Measurements from ENCODE around the gene RASGEF1B.
"Not testable (repeated sequence)": the region's sequence is repeated elsewhere in the genome, so short reads cannot be mapped to it uniquely, and the experiment has no call there.

RASGEF1B gene

DNA sequence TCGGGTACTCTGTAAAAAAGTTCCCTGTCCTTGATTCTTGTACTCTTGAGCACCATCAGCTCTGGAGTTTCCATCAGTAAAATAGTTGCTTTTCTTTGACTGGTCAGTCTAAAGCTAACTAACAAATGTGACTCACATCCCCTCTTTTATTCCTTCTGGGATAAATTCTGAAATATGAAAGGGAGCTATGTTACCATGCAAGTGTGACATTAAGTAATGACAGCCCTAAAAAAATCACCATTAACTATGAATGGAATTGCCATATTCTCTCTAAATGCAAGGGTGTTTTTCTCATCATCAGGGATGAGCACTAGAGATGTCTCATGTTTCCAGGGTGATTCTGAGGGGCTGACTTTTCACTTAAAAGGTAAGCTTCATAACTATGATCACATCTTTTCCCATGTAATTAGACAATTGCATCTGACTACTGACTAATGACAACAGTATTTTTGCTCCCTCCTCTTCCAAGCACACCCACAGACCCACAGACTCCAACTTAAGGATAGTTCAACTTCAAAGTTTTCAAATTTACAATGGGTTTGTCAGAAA, 26.9 kb upstream of the RASGEF1B start:
- no peak for DNase-seq (ENCODE audit: low read depth in 2 of 2)

DNA sequence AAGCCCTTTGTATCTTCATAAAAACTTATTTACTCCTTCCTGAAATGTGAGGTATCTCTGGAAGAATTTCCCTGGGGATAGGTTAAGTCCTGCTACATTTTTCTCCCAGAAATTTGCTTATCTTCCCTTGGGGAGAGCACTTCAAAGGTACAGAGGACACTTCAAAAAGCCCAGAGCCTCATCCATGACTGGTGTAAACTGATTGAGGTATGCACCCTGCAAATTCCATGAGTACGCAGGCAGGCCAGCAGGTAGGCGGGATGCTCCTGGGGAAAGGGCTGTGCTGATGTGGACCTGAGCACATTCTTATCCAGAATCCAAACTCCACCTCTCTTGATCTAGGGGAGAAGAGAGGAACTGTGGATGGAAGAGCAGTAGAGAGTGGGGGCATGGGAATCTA, 26.3 kb upstream of the RASGEF1B start:
- DNase-seq (ENCODE audit: low read depth in 2 of 2) = no peak

DNA sequence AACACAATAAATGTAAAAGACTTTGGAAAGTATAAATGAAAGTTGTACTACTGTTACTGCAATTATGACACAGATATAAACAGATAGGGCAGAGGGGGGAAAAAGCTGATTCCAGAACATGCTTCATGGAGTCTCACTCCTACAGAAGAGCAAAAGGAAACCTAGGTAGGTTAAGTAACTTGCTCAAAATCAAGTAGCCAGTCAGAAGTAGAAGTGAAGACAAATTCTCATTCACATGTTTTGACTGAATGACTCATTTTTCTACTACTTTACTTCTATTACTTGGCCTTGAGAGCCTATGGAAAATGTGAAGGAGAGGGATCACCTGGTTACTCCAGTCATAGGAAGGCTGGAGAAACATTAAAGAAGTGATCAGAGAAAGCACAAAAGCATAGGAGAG, 23.6 kb upstream of the RASGEF1B start:
- no peak for DNase-seq (ENCODE audit: low read depth in 2 of 2)

DNA sequence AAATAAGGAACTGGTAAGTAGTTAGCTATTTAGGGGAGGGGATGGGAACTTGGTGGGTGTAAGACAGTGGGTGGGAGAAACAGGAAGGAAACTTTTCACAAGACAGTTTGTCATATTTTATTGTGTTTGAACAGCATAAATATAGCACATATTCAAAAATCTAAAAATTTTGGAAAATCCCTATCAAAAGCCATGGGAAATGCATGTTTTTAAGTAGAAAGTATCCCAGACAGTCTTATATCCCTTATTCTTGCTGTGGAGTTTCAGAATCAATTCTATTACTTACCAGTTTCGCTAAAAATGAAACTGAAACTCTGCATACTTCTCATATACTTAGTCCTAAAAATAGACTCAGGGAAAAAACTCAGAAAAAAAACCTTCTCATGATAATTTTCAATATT, 22.3 kb upstream of the RASGEF1B start:
- no peak for DNase-seq (ENCODE audit: low read depth in 2 of 2)

DNA sequence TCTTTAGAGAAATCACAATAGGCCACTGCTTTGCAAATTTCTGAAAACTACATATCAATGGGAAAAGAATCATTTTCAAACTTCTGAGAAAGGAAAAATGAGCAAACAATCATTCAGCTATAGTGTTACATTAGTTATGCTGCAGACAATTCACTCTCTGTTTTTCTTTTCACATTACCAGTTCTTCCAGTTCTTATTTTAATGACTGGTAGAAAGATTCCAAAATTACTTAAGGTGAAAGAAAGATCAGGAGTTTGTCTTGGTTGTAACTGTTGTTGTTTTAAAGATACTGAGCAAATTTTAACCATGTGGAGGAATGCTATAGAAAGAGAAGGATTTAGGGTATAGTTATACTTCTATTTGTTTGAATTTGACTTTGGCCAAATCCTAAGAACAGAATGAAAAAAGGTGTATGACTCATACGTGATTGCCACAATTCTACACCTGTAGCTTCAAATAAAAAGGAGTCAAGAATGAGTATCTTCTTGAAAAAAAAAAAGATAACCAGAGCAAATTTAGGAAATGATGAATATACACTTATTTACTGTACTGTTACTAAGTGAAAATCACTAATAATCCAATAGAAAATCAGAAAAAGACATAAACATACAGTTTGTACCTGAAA, 21.0 kb upstream of the RASGEF1B start:
- DNase-seq (ENCODE audit: low read depth in 2 of 2) = no peak

DNA sequence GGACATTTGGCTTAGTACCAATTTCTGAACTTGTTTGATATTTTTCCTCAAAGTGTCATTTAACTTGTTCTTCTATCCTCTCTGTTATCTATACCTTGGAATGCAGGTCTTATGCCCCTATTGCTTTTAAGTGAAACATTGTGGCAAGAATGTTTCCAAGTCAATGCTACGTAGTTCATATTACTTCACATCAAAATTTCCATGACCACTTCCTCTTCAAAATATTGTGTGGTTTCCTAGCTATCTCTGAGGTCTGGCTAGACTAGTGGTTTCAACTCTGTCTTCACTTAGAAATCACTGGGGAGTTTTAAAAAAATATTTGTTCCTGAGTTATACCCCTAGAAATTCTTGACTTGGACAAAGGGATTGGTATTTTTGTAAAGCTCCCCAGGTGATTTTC, 20.2 kb upstream of the RASGEF1B start:
- no peak for DNase-seq (ENCODE audit: low read depth in 2 of 2)

DNA sequence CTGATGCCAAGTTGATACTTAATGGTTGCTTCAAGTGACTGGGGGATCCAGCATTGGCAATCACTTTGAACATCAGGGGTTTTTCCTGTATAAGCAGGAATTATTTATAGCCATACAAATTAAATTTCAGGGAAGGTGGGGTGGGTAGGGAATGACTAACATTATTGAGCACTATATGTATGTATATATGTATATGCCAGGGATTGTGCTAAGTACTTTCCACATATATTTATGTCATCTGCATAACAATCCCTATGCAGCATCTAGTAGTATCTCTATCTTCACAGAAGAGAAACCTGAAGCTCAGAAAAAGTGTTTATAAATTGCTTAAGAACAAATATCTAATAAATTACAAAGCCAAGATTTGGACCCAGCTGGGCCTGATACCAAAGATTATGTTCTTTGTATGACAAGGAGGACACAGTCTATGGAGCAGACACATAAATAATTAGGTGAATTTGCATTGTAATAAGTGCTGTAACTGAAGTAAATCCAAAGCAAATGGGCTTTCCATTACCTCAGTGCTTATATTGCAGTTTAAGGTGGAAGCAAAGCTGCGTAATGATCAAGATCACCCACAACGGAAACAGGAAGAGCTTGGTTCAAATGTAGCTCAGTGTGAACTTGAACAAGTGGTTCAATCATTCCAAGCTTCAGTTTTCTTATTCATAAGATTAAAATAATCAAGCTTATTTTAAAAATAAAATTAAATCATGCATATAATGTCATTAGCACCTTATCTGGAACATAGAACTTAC, 18.9 kb upstream of the RASGEF1B start:
- no peak for DNase-seq (ENCODE audit: low read depth in 2 of 2)

DNA sequence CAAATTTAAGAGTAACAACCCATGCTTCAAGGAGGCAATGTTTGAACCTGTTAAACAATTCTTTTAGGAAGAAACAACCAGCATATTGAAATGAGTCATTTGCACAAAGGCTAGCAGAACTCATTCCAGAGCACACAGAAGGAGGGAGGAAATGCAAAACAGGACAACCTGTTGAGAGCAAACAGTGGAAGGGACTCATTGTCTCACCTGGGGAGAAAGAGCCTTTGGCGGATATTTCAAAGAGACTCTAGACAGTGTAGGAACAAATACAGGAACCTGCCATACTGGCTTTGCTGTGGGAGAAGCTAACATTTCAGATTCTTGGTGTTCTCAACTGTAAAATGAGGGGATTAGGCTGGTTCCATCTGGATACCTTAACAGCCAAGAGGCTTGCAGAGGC, 14.8 kb upstream of the RASGEF1B start:
- DNase-seq (ENCODE audit: low read depth in 2 of 2) = no peak

DNA sequence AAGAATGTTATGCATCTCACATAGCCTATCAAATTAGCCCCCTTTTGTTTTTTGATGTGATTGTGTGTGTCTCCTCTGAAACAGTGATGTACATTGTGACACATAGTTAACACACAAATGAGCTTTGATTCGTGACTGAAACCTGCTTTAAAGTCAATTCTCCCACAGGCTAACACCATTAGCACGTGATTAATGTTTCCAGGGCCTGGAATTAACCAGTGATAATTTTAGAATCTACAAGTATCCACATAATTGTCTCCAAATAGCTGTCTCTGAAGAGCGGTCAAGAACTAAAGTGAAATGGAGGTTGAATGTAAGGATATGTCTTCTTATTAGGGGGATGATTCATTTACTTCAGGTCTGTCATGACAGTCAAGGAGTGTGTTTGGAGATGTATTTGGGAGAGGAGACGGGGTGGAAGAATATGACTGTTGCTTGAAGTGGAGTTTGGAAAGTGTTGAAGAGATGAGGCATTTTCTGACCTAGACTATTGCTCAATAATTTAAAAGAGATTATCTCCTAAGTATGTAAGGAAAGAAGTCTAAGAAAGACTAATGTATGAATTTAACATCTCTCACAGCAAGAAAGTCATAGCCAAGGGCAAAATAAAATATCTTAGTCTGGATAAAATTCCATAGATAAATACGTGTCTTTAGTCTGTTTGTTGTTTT, 13.7 kb upstream of the RASGEF1B start:
- no peak for DNase-seq (ENCODE audit: low read depth in 2 of 2)

DNA sequence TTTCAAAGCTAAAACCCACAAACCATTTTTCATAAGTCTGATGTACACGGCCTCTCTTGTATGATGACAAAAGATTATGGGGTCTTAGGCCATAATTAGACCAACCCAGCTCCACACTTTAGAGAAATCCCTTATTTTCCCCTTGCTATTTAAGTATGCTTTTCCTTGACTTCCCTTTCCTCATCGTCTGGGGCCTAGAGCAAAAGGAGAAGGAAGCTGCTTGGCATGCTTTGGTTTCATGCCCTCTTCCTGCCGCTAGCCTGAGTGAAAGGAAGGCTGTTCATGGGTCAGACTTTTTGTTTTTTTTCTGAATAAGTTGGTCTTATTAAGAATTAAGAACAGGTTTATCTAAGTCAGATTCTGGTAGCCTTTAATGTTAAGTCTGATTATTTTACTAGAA, 10.6 kb upstream of the RASGEF1B start:
- DNase-seq (ENCODE audit: low read depth in 2 of 2) = no peak

DNA sequence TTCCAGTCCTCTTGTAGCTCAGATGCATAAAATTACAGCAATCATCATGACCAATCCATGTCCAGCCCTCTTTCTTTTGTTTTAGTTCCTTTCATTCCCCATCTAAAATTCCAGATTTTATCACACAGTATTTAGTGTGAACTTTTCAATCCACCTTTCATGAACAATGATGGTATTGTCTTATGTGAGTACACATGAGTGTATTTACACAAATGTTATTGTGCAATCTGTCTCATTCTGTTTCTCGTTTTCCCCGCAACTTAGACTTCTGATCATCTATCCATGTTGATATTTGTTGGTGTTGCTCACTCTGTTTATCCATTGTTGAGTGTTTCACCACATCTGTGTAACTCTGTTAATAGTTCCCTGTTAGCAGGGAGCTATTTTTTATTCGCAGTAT, 9.4 kb upstream of the RASGEF1B start:
- no peak for DNase-seq (ENCODE audit: low read depth in 2 of 2)

DNA sequence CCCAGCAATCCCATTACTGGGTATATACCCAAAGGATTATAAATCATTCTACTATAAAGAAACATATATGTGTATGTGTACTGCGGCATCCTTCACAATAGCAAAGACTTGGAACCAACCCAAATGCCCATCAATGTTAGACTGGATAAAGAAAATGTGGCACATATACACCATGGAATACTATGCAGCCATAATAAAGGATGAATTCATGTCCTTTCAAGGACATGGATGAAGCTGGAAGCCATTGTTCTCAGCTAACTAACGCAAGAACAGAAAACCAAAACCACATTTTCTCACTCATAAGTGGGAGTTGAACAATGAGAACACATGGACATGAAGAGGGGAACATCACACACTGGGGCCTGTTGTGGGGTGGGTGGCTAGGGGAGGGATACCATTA, 7.9 kb upstream of the RASGEF1B start:
- DNase-seq (ENCODE audit: low read depth in 2 of 2) = not testable (repeated sequence)

DNA sequence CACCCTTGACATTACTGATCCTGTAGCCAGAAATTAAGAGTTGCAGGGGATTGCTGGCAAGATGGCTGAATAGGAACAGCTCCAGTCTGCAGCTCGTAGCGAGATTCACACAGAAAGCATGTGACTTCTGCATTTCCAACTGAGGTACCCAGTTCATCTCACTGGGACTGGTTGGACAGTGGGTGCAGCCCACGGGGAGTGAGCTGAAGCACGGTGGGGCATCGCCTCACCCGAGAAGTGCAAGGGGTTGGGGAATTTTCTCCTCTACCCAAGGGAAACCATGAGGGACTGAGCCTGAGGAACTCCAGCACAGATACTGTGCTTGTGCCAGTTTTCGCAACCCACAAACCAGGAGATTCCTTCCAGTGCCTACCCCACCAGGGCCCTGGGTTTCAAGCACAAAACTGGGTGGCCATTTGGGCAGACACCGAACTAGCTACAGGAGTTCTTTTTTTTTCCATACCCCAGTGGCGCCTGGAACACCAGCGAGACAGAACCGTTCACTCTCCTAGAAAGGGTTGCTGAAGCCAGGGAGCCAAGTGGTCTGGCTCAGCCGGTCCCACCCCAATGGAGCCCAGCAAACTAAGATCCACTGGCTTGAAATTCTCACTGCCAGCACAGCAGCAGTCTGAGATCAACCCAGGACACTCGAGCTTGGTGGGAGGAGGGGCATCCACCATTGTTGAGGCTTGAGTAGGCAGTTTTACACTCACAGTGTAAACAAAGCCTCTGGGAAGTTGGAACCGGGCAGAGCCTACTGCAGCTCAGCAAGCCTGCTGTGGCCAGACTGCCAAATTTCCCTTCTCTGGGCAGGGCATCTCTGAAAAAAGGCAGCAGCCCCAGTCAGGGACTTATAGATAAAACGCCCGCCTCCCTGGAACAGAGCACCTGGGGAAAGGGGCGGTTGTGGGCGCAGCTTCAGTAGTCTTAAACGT, 1.9 kb upstream of the RASGEF1B start:
- not testable (repeated sequence) for DNase-seq (ENCODE audit: low read depth in 2 of 2)

DNA sequence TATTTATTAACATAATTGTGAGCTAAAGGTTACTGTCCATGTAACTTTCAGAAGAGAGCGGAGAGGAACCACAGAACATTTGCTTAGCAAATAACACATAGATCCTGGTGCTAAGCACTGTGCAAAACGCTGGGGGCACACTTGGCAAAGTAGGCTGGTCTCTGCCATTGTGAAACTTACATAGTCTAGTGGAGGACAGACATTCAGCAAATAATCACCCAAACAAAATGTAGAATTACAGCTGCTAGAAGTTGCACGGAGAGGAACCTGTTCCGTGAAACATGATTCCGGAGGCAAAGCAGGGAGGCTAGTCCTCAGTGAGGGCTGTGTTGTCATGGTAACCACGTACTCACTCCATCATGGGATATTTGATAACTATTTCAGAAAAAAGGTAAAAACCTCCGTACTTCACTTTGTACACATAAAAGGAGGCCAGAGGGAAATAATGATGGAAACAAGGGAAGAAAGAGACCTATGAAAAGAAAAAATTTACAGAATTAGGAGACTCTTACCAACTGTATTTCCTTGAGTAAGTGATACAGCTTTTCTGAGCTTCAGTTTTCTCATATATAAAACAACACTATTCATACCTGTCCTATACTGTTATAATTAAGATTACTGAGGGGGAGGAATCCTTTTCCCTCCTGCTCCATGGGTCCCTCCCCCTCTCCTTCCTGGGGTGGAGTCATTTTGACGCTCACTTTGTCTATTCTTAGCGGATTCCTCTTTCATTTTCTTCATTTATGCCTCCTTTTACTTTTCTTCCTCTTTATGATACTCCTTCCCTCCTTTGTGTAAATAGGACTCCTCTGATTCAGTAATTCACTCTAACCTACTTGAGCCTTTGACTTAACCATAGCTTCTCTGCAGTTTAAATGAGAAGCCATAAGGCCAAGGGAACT, 825 bp upstream of the RASGEF1B start:
- DNase-seq (ENCODE audit: low read depth in 2 of 2) = no peak

DNA sequence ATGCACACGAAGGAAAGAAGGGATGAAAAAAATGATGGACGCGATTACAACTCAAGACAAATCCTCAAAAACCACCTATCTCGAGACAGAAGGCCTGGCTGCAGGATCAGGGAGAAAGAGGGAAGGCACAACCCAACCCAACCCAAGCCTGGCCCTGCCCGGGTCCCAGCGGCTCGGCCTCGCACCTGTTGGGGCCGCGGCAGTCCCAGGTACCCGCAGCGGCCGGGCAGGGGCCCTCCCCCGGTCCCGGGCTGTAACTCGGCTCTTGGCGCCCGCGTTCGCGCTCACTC, 464 bp downstream of the RASGEF1B start:
- DNase-seq (ENCODE audit: low read depth in 2 of 2) = no peak

DNA sequence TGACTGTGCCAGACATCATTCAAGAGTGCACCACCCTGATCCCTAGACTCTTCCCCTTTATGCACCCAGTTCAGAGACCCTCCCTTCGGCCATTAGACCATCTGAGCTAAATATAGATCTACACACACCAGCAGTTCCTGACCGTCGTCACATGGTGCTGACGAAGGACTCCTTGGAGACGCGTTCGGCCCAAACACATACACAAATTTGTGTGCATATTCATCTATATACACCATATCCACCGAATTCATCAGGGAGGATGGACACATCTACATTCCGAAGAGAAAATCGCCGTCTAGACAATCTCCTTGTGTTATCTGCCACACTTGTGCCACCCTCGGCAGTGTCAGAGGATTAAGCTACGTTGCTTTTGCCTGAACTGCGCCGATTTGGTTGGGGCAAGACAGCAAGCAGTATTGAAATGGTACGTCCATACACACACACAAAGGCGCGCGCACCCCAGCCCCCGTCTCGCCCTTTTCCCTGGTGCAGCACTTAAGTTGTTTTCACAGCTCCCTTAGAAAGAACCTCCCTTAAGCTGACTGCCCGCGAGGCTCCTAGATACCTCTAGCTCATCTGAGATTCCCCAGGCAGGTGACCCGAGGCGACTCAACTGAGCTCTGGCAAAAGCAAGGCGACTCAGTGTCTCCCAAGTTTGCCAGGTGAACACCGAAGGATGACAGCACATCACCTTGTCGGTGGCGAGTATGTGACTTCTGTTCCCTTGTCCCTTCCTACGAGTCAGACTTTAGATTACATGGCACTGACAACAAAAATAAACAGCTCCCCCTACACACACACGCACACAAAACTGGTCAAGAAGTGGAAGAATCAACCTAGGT, 1.0 kb downstream of the RASGEF1B start:
- peak in 1 of 2 donors; percentile 17 for DNase-seq (ENCODE audit: low read depth in 2 of 2)

DNA sequence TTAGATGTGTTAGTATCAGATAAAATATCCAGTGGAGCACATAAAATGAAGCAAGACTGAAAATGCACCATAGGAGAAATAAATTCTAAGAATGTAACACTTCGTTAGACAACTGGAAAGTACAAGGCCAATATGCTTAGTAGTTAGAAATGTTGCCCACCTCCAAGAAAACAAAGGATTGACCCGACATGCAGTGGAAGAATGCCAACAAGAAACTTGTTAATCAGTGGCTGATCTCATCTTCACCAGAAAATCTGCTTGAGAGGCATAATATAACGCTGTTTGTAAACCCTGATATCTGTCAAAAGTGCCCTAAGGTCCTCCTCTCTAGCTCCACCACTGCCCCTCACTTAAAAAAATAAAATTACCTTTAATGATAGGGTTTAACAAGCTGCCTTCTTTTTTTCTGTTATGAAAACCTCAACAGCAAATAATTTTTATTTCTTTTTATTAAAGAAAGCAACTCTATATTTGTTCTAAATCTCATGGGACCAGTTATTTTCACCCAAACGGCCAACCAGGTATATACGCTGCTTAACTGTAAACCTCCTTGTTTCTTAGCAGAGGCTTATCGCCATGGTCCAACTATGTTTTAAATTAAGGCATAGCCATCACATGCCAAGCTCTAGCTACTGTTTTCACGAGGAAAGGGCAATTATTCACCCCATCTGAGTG, 1.8 kb downstream of the RASGEF1B start:
- no peak for DNase-seq (ENCODE audit: low read depth in 2 of 2)

DNA sequence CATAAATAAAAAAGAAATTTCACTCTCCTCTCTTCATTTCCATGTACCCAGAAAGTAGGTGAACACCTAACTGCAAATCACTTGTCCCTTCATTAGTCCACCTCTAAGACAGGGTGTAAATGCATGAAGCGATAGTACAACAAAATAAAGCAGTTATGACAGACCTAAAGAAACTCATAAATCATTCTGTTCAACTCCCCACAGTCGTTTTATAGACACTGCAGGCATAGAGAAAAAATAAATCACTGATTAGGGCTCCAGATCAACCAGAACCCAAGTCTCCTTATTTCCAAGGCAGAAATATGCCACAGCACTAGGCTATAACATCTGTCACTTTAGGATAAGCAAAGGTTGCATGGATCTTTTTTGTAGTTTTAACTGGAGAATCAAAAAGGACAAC, 3.0 kb downstream of the RASGEF1B start:
- DNase-seq (ENCODE audit: low read depth in 2 of 2) = no peak

DNA sequence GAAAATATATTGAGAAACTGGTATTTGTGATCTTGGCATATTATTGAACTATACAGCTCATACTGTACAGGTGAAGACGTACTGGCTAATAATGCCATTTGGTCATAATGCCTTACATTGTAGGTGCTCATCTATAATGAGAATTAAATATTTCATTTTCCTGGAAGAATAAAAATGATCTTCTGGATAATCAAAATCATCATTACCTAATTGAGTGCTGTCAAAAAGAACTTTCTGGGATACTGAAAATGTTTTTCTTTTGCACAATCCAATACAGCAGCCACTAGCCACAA, 4.1 kb downstream of the RASGEF1B start:
- no peak for DNase-seq (ENCODE audit: low read depth in 2 of 2)
